ENCODE results near the gene SH2D4B.
A peak's percentile ranks its signal among the peaks of the same experiment; 100 is the strongest.
"Not testable (repeated sequence)": the region's sequence is repeated elsewhere in the genome, so short reads cannot be mapped to it uniquely, and the experiment has no call there.

SH2D4B gene

DNA sequence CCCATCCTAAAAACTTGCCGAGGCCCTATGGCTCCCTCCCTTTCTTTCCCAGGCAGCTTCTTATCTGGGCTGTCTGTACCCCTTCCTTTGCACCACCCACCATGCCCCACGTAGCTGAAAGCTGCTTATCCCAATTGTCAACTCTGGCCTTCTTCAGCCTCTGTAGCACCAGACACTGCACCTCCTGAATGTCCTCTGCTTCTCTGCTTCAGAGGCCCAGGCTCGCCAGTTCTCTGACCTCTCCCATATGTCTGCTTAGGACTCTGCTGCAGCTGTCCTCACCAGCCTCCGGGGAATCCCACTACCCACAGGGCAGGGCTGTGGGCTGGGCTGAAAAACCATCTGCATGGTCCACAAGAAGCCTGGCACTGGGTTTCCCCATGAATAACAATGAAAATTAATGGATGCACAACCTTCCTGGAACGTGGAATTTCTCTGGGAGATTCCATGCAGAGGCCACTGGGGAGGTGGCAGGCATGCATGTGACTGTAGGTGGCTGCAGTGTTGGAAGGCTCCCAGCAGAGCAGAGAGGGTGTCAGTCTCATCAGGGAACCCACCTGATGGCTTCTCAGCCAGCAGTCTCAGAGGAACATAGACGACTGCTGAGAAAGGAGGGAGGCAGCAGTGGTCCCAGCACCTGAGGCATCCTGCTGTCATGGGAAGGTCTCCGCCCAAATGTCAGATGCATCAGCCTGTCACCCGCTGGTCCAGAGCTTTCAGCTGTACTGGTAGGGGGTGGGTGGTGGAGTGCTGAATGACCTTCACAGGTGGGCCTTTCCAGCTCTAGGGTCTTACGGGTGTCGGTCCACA, 16.8 kb upstream of the SH2D4B start:
- no peak for DNase-seq (ENCODE audit: low read depth in 1 of 2, low spot score in 1 of 2)
- no peak for TF ChIP-seq JUND (IDR thresholded peaks at IDR 0.05; ENCODE audit: low read depth)
- in situ Hi-C loops (cut with HindIII; ENCODE audit: low pct_unique_long_range_greater_than_20kb, low sequenced_read_pairs) = no loop called here

DNA sequence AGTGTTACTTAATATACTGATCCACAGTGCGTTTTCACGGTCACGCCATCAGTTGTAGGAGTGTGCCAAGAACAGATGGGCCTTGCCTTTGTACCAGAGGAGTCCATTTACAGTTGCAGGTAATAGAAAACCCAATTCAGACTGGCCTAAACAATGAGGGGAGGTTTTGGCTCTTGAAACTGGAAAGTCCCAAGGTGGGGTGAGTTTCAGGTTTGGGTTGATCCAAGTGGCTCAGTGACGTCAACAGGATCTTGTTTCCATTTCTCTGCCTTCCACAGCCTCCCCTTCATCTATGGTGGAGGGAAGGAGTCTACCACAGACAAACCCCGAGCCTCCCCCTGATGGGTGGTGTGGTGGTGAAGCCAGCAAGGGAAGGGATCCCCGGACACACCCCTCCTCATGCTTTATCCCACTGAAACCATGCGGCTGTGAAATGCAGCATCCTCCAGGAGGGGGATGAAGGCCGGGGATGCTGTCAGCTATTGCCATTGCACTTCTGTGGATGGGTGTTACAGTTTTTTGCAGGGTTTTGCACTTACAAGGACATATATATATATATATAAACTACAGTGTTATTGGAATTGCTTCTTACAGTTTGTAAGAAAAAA, 14.8 kb upstream of the SH2D4B start:
- no peak for DNase-seq (ENCODE audit: low read depth in 1 of 2, low spot score in 1 of 2)
- in situ Hi-C loops (cut with HindIII; ENCODE audit: low pct_unique_long_range_greater_than_20kb, low sequenced_read_pairs) = no loop called here
- no peak for TF ChIP-seq JUND (IDR thresholded peaks at IDR 0.05; ENCODE audit: low read depth)

DNA sequence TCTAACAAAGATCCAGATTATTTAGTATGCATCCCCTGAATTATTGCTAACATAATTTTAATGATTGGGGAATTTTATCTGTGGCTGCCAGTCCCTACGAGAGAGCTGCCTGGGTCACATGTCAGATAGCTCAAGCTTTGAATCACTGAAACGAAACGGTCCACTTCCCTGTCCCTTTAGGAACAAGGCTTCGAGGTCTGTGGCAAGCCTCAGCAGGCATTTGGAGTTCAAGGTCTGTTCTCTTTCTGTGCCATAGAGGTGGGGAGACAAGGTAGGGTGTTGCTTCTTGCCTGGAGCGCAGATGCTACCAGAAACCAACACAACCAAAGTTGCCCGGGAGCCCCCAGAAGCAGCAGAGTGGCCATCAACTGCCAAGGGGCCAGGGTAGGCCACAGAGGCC, 13.9 kb upstream of the SH2D4B start:
- TF ChIP-seq JUND (IDR thresholded peaks at IDR 0.05; ENCODE audit: low read depth) = no peak
- no peak for DNase-seq (ENCODE audit: low read depth in 1 of 2, low spot score in 1 of 2)
- in situ Hi-C loops (cut with HindIII; ENCODE audit: low pct_unique_long_range_greater_than_20kb, low sequenced_read_pairs) = no loop called here

DNA sequence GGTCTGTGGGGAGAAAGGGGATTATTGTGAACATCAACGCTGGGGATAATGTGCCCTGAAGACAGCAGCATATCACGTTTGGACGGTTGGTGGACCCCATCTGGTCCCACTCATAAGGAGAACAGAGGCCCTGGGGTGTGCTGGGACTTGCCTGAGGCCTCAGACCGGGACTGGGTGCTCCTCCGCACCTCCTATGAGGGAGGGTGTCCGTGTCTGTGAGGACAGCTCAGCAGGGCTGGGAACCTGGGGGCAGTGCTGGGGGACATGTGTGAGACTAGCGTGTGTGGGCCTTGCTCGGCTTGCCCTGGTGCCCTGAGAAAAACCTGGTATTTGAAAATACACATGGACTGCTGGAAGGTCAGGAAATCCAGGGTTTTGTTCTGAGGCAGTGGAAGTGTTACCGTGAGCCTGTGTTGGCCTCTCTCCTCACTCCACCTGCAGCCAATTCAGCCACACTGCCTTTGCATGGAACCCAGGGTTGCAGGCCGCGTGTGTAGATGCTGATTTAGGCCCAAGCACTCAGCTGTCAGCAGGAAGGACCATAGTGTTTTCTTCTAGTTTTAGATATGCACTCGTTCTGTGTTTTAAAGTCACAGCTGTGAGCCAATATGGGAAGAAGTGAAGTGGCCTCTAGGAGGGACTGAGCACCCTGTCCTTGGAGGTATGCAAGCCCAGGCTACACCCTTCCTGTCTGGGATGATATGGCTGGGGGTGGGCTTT, 13.4 kb upstream of the SH2D4B start:
- TF ChIP-seq JUND (IDR thresholded peaks at IDR 0.05; ENCODE audit: low read depth) = no peak
- no peak for DNase-seq (ENCODE audit: low read depth in 1 of 2, low spot score in 1 of 2)
- in situ Hi-C loops (cut with HindIII; ENCODE audit: low pct_unique_long_range_greater_than_20kb, low sequenced_read_pairs) = no loop called here

DNA sequence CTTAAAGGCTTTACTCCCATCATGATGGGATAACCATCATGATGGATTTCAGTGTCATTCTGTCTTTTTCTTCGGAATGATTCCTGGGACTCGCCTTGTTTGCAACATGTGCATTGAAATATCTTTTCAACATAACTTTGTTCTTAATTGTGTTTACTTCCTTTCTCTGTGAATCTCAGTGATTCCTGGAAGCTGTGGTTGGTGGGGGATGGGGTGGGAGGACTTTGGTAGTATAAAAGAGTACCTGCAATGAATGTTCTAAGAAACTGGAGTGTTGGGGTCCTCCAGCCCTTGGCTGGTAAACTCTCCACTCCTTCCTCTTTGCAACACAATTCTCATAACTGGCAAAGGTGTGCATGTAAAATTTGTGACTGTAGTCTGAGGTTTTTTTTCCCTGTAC, 11.5 kb upstream of the SH2D4B start:
- no peak for TF ChIP-seq JUND (IDR thresholded peaks at IDR 0.05; ENCODE audit: low read depth)
- in situ Hi-C loops (cut with HindIII; ENCODE audit: low pct_unique_long_range_greater_than_20kb, low sequenced_read_pairs) = no loop called here
- no peak for DNase-seq (ENCODE audit: low read depth in 1 of 2, low spot score in 1 of 2)

DNA sequence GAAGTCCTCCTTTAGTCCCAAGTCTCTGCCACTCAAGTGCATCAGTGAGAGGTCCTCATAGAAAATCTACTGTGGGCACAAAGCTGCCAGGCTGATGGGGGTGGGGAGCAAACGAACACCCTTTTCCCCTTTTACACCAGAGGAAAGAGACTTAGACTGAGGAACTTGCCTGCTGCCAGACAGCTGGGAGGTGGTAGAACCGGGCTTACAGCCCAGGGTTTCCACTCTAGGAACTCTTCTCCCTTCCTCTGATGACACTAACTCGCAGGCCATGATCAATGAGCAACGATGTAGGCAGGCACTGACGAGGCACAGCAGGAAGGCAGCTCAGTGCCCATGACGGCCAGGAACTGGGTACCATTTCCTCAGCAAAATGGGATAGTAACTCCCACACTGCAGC, 11.0 kb upstream of the SH2D4B start:
- TF ChIP-seq JUND (IDR thresholded peaks at IDR 0.05; ENCODE audit: low read depth) = no peak
- DNase-seq (ENCODE audit: low read depth in 1 of 2, low spot score in 1 of 2) = no peak
- in situ Hi-C loops (cut with HindIII; ENCODE audit: low pct_unique_long_range_greater_than_20kb, low sequenced_read_pairs) = no loop called here

DNA sequence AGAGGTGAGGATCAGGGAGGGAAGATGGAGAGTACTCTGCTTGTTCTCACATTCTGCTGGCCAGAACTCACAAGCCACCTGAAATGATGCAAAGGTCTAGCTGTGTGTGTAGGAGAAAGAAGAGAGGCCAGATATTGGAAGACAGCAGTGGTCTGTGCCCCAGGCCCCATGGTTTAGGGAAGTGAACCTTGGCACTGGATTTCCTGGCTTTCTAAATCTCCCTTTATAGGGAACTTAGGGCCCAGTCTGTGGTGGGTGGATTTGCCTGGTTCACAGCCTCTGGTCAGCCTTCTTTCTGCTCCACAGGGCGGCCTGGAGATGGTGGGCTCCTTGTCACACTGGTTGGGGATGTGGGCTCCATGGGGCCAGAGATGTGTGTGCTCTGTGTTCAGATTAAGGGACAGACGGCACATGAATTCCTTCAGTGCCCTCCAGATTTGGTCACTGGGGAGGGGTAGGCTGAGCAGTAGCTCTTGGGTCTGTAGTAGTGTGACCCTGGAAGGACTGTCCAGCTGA, 9.5 kb upstream of the SH2D4B start:
- no peak for DNase-seq (ENCODE audit: low read depth in 1 of 2, low spot score in 1 of 2)
- in situ Hi-C loops (cut with HindIII; ENCODE audit: low pct_unique_long_range_greater_than_20kb, low sequenced_read_pairs) = no loop called here
- TF ChIP-seq JUND (IDR thresholded peaks at IDR 0.05; ENCODE audit: low read depth) = no peak

DNA sequence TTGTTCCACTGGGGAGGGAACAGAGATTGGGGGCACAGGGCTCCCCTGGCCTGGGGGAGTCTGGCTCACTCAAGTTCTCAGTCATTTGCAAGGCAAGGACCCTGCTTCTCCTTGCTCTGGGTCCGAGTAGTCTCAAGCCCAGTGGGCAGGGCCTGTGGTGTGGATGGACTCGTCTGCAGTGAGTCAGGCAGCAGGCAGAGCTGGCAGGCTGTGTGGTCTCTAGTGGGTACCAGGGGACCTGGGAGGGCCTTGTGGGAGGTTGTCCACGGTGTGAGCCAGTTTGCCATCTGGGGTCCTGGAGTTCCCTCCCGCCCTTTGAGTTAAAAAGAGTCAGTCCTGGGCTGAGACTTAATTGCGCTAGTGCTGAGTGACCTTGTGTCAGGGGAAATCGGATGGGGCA, 8.8 kb upstream of the SH2D4B start:
- no peak for DNase-seq (ENCODE audit: low read depth in 1 of 2, low spot score in 1 of 2)
- in situ Hi-C loops (cut with HindIII; ENCODE audit: low pct_unique_long_range_greater_than_20kb, low sequenced_read_pairs) = no loop called here
- TF ChIP-seq JUND (IDR thresholded peaks at IDR 0.05; ENCODE audit: low read depth) = no peak

DNA sequence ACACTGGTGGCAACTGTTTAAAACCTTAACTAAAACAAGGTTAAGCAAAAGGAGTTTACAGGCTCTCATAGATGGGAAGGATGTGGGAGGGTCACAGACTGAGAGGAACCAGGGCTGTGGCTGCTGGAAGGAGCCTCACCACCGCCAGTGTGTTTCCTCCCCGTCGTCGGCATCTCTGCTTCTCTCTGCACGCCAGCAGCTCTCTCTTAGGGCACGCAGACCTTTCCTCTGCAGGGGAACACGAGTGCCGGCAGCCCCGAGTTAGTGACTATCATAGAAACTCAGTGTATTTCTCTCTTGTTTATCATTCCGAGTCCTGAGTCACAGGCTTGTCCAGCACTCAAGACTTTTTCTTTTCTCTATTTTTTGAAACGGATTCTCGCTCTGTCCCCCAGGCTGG, 8.1 kb upstream of the SH2D4B start:
- DNase-seq (ENCODE audit: low read depth in 1 of 2, low spot score in 1 of 2) = no peak
- no peak for TF ChIP-seq JUND (IDR thresholded peaks at IDR 0.05; ENCODE audit: low read depth)
- in situ Hi-C loops (cut with HindIII; ENCODE audit: low pct_unique_long_range_greater_than_20kb, low sequenced_read_pairs) = no loop called here

DNA sequence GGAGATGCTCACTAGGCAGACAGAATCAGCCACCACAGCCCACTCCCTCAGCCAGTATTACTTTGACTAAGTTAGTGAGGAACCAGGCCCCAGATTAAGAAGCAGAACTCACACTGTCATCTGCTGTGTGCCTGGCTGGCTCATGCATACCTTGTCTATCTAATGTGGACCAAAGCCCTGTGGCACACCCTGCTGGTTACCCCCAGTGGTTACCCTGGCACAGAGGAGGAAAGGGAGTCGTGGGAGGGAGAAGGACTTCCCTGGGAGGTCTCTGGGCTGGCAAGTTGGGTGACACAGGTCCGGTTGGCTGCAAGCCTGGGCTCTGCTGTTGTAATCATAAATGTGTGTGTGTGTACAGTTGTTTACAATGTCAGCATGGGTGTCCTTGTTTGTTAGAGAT, 7.5 kb upstream of the SH2D4B start:
- in situ Hi-C loops (cut with HindIII; ENCODE audit: low pct_unique_long_range_greater_than_20kb, low sequenced_read_pairs) = no loop called here
- DNase-seq (ENCODE audit: low read depth in 1 of 2, low spot score in 1 of 2) = peak; percentile 70
- no peak for TF ChIP-seq JUND (IDR thresholded peaks at IDR 0.05; ENCODE audit: low read depth)

DNA sequence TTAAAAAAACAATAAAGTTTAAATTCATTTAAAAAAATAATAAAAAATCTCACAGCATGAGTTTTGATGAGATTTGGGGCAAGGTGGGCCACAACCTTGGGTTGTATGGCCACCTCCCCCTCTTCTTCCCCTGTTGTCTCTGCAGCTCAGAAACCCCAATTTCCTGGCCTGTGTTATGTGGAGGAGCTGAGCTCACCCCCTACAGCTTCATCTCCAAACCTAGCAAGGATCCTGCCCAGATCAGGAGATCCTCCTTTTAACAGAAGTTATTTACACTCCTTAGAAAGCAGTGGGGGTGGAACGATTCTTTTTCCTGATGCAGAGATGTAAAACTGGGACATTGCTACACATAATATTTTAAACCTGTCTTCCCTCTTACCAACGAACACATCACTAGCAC, 6.9 kb upstream of the SH2D4B start:
- TF ChIP-seq JUND (IDR thresholded peaks at IDR 0.05; ENCODE audit: low read depth) = no peak
- DNase-seq (ENCODE audit: low read depth in 1 of 2, low spot score in 1 of 2) = no peak
- in situ Hi-C loops (cut with HindIII; ENCODE audit: low pct_unique_long_range_greater_than_20kb, low sequenced_read_pairs) = no loop called here

DNA sequence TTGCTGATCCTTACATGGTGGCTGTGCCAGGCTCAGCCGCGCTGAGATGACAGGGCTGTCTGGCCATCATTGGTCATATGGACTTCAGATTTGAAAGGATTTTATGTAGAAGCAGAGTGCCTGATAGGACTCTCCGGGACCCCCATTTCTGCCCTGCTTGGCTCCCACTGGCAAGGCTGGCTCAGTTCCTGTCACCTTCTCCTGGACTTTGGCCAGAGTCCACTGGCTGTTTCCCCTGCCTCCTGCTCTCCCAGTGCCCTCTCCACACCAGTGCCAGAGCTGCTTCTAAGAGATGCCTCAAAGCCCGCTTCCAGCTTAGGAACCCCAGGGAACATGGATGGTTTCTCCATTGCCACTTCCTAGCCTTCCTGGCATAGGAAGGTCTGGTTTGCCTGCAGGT, 5.1 kb upstream of the SH2D4B start:
- no peak for TF ChIP-seq JUND (IDR thresholded peaks at IDR 0.05; ENCODE audit: low read depth)
- in situ Hi-C loops (cut with HindIII; ENCODE audit: low pct_unique_long_range_greater_than_20kb, low sequenced_read_pairs) = no loop called here

DNA sequence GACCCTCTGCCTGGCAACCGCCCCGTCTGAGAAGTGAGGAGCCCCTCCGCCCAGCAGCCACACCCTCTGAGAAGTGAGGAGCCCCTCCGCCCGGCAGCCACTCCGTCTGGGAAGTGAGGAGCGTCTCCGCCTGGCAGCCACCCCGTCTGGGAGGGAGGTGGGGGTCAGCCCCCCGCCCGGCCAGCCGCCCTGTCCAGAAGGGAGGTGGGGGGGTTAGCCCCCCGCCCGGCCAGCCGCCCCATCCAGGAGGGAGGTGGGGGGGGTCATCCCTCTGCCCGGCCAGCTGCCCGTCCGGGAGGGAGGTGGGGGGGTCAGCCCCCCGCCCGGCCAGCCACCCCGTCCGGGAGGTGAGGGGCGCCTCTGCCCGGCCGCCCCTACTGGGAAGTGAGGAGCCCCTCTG, 3.6 kb upstream of the SH2D4B start:
- DNase-seq (ENCODE audit: low read depth in 1 of 2, low spot score in 1 of 2); in situ Hi-C loops (cut with HindIII; ENCODE audit: low pct_unique_long_range_greater_than_20kb, low sequenced_read_pairs): not testable (repeated sequence)

More for the DNA sequence above, 5.1 kb upstream of the SH2D4B start:
- DNase-seq (ENCODE audit: low read depth in 1 of 2, low spot score in 1 of 2) = no peak

DNA sequence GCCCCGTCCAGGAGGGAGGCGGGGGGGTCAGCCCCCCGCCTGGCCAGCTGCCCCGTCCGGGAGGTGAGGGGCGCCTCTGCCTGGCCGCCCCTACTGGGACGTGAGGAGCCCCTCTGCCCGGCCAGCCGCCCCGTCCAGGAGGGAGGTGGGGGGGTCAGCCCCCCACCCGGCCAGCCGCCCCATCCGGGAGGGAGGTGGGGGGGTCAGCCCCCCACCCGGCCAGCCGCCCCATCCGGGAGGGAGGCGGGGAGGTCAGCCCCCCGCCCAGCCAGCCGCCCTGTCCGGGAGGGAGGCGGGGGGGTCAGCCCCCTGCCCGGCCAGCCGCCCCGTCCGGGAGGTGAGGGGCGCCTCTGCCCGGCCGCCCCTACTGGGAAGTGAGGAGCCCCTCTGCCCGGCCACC, 3.1 kb upstream of the SH2D4B start:
- DNase-seq (ENCODE audit: low read depth in 1 of 2, low spot score in 1 of 2); in situ Hi-C loops (cut with HindIII; ENCODE audit: low pct_unique_long_range_greater_than_20kb, low sequenced_read_pairs): not testable (repeated sequence)
